Left ventricle myocardium superior (tissue), 1 donor: ENCODE measurements around the gene SLC37A1. TPM values are rescaled to one million over a fixed set of nuclear protein-coding genes. Genes with fewer than 3 reads are reported as not detected.
"Not testable (repeated sequence)": the region's sequence is repeated elsewhere in the genome, so short reads cannot be mapped to it uniquely, and the experiment has no call there.

Source experiments
- ATAC-seq: fragments of 200-7000 bp; cut with Tn5 transposase; one replicate; pipeline ENCODE4 v1.9.1; 2020; ENCODE audit warnings: mild to moderate bottlenecking, moderate library complexity
- DNase-seq: peaks from one replicate; pipeline ENCODE4 v3.0.0-alpha.2; 2020
- intact Hi-C: fragments of 100-400 bp; cut with micrococcal nuclease; formaldehyde crosslinking; loops from one replicate; pipeline ENCODE4 v1.11.0; 2022
- total RNA-seq: library from RNA; stranded (reverse); fragmentation: NEBNext Ultra II Directional; extraction: Animal tissue kit (Norgen Biotek cat#: 25700); gene quantifications from one replicate; pipeline ENCODE4 v1.2.1, GENCODE V29; 2021
- donor health status: DM: no; HTN: yes; CAD: no; lungs with severe emphysema.

SLC37A1 gene
- total RNA-seq, 1 donor from 2014 or later, result 4.0 TPM

DNA sequence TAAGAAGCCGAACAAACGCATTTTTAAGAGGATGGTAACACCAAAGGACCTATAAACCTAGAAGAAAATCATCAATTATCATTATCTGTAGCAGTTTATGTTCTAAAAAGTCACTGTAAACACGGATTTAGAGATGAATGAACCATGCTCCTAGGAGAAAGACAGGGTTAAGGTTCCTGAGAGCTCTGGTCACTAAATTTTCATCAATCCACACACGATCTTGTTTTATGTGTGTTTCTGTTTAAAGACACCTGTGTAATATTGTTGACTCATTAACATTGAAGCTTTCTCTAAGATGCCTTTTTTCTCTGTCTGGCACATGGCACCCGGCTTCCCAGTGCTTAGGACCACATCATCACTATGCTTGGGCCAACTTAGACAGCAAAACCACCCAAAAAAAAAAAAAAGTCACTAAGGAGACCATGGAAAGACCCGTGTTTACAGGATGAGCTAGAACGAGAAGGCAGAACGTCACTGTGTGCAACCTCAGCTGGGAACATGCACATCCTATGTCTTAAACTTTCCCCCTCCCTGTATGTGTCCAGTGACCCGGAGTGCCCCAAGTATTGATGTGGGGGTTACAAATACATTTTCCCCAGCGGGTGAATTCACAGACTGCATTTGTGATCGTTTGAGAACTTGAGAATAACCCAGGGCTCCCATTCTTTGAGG lies 84.0 kb downstream of the SLC37A1 start:
- DNase-seq (no peak), ATAC-seq (no peak)
- intact Hi-C loops, result no loop called here

DNA sequence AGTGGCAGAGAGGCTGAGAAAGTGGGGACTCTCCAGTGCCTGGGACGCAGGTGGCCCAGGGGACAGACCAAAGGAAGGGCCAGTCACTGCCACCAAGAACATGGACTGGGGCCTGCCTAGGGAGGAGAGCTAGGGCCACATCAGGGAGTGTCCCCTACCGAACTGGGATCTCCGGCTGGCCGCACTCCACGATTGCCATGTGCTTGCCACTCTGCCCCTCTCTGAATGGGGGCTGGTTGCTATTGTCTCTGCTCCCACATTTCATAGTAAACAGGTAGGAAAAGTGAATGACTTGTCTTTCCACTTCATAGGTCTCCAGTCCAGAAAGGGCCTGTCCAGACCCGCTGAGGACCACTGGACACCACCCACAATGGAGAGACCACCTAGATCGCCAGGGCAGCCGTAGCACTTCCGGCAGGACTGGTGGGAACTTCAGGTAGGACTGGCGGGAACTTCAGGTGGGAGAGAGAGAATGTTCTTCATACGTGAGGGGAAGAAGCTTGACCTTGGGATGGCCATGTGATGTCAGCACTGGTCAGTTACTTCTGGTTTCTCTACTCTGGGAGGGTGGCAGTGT lies 84.6 kb downstream of the SLC37A1 start:
- DNase-seq (no peak), ATAC-seq (no peak)
- intact Hi-C loops, result no loop called here

GRCh38 chr21:42599486-42599885 lies 85.8 kb downstream of the SLC37A1 start:
- intact Hi-C loops, result no loop called here
- DNase-seq (no peak), ATAC-seq (no peak)

DNA sequence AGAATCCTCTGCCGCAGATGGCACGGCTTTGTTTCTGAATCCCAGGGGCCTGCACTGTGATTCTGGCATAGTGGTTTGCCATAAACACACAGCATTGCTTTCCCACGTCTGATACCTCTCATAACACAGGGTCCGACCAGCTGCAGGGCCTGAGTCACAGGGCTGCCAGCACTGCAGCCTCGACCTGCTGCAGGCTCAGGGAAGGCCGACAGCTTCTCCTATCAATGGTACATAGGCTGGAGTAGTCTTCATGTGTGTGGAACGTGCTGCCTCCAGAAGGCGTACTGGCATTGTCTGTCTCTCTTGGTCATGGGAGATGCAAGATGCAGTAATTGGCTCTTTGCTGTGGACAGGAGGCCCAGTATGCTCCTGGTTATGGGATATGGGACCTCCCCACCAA lies 86.3 kb downstream of the SLC37A1 start:
- DNase-seq (no peak), ATAC-seq (no peak)
- intact Hi-C loops, result no loop called here

DNA sequence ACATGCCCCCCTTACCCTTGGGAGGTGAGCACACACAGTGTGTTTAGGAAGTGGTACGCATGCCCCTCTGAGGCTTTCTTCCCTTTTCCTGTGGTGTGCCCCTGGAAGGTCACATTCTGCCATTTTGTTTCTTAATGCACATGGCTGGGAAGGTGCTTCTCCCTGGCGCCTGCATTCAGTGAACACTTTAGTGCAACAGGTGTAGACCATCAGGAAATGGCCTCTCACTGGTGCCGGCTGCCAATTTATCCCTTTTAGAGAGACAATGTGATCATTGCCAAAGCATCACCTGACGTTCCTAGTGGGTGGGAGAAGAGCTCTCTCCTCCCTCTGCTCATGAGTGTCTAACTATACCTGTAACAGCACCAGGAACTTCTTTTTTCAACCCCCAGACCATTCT lies 88.0 kb downstream of the SLC37A1 start:
- DNase-seq, result no peak
- intact Hi-C loops, result no loop called here
- ATAC-seq, result no peak

- ATAC-seq (no peak), DNase-seq (no peak)
- intact Hi-C loops, result no loop called here
Measured at GRCh38 chr21:42607102-42607501, 93.5 kb downstream of the SLC37A1 start.

DNA sequence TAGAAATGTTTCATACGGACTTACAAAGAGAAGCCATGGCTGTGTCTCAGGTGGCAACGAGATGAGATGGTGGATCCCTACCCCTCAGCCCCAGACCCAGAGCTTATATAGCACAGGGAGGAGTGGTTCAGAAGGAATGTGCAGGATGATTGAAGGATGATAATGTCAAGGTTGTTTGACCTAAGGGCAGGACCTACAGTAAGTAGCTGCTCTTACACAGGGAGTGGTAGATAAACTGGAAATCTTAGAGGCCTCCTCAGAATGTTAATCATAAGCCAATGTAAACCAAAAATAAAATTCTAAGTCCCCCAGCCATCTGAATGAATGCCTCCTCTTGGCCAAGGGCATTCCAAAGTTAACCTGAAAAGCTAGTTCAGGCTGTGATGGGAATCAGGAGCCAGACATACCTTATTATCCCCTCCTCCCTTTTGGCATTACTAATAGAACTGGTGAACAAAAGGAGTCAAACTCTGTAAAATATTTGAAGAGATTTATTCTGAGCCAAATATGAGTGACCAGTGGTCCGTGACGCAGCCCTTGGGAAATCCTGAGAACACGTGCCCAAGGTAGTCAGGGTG lies 94.0 kb downstream of the SLC37A1 start:
- DNase-seq, result no peak
- intact Hi-C loops, result no loop called here

DNA sequence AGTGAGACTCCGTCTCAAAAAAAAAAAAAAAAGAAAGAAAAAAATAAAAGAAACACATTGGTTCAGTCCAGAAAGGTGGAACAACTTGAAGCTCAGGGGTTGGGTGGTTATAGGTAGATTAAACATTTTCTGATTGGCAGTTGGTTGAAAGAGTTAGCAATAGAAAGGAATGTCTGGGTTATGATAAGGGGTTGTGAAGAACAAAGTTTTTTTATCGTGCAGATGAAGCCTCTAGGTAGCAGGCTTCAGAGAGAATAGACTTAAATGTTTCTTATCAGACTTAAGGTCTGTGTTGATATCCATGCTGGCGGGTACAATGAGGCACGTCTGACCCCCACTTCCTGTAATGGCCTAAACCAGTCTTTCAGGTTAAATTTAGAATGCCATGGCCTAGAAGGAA lies 94.8 kb downstream of the SLC37A1 start:
- ATAC-seq (no peak), DNase-seq (no peak)
- intact Hi-C loops, result no loop called here

More for the DNA sequence above, 94.0 kb downstream of the SLC37A1 start:
- ATAC-seq, result no peak

DNA sequence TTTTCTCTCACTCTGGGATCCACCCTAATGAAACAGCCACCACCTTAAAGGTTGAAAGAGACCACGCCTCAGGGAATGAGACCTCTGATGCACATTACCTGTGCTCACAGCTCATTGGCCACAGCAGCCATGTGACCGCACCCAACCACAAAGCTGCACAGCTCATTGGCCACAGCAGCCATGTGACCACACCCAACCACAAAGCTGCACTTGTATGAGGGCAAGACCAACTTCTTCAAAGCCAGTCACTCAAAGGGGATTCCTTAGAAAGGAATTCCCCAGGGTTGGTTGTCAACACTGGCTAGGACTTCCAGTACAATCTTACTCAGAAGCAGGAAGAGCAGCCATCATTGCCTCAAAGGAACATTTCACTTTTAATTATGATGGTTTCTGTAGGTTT lies 96.2 kb downstream of the SLC37A1 start:
- intact Hi-C loops, result no loop called here
- ATAC-seq, result no peak
- no peak for DNase-seq

- intact Hi-C loops, result no loop called here
- ATAC-seq (no peak), DNase-seq (no peak)
Measured at GRCh38 chr21:42611852-42612251, 98.2 kb downstream of the SLC37A1 start.

GRCh38 chr21:42612390-42612789 lies 98.7 kb downstream of the SLC37A1 start:
- ATAC-seq (no peak), DNase-seq (no peak)
- intact Hi-C loops, result no loop called here

DNA sequence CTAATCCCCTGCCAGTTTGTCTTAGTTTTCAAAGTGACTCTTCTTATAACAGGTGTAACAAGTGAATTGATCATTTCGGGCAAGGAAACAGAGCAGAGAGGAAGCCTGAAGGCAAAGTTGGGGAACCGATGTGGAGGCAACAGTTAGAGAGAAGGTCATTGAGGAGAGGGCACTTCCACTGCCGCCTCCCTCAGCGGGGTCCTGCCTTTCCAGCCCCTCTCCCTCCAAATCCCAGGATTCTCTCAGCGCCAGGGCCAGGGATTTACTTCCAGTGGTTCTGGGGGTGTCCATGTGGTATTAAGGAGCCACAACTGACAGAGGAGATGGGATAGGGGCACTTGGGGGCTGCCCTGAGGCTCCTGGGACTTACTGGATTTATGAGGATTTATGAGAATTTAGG lies 100.1 kb downstream of the SLC37A1 start:
- no peak for ATAC-seq
- intact Hi-C loops, result no loop called here
- no peak for DNase-seq

GRCh38 chr21:42614396-42614795 lies 100.7 kb downstream of the SLC37A1 start:
- intact Hi-C loops, result no loop called here
- ATAC-seq (no peak), DNase-seq (no peak)

DNA sequence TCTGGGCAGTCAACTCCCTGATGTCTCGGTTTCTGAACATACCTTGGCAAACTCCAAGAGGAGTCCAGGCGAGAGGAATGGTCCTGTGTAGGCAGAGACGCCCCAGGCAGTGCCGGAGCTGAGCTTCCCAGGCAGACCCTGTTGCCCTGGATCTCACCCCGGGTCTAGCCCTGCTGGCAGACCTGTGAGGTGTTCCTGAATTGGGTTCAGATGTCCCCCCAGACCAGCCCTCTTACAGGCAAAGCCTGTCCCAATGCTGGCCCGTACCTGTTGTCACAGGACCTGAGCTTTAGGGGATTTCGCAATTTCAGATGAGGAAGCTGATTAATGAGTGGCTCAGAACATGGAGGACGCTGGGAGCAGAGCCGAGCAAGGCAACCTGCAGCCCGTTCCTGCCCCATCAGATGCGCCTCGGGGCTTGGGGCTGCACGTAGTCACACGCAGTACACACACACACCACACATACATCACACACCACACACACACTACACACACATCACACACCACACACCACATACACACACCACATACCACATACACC lies 101.2 kb downstream of the SLC37A1 start:
- intact Hi-C loops, result no loop called here
- DNase-seq (no peak), ATAC-seq (no peak)

DNA sequence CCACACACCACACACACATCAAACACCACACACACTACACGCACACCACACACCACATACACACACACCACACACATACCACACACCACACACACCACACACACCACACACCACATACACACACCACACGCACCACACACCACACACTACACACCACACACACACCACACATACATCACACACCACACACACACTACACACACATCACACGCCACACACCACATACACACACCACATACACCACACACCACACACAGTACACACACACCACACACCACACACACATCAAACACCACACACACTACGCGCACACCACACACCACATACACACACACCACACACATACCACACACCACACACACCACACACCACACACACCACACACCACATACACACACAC lies 101.7 kb downstream of the SLC37A1 start:
- intact Hi-C loops, DNase-seq, ATAC-seq: not testable (repeated sequence)

DNA sequence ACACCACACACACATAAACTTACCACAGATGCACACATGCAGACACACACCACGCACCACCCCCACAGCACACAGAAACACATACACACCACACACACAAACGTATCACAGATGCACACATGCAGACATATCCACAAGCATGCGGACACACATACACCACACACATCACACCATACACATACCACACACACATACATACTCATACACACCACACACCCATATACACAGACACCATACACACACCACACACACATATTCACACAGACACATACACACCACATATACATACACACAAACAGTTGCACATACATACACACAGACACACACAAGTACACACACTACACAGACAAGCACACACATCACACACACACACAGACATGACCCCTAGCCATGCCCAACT lies 102.3 kb downstream of the SLC37A1 start:
- intact Hi-C loops, result no loop called here
- no peak for ATAC-seq
- DNase-seq, result no peak

DNA sequence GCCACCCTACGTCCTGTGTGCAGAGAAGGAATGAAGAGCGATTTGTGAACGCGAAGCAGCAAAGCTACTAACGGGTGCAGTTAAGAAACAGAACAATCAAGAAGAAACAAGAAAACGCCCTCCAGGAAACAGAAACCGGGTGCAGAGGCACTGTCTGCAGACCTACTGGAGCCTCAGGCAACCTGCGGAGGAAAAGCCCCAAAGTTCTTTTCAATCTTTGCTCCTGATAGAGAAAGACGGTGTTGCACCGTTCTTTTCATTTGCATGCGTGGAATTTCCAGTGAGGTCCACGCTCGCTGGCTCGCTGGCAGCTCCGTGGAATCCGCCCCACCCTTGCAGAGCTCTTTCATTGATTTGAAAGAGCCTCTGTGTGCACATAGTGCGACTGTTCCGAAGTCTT lies 102.8 kb downstream of the SLC37A1 start:
- DNase-seq, result no peak
- ATAC-seq, result no peak
- intact Hi-C loops, result no loop called here

- ATAC-seq (no peak), DNase-seq (no peak)
- intact Hi-C loops, result no loop called here
Measured at GRCh38 chr21:42616941-42617340, 103.3 kb downstream of the SLC37A1 start.

DNA sequence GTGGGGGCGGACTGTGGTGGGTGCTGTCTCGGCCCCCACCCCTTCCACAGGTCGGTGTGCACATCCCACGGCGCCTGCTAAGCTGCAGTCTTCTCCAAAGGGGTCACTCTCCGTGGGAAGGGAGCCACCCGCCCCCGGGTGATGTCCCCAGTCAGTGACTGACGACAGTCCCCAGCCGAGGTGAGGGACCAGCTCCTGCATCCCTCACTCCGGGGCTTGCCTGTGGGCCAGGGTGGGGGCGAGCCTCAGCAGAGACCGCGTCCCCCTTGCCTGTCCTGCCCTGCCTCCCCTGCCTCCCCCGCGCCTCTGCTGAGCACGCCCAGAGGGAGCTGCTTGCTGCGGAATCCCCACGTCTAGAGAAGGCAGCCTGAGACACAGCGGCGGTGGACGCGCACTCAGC lies 103.8 kb downstream of the SLC37A1 start:
- DNase-seq (no peak), ATAC-seq (no peak)
- intact Hi-C loops, result no loop called here

- ATAC-seq (no peak), DNase-seq (no peak)
- intact Hi-C loops, result no loop called here
Measured at GRCh38 chr21:42618707-42619102, 105.1 kb downstream of the SLC37A1 start.

DNA sequence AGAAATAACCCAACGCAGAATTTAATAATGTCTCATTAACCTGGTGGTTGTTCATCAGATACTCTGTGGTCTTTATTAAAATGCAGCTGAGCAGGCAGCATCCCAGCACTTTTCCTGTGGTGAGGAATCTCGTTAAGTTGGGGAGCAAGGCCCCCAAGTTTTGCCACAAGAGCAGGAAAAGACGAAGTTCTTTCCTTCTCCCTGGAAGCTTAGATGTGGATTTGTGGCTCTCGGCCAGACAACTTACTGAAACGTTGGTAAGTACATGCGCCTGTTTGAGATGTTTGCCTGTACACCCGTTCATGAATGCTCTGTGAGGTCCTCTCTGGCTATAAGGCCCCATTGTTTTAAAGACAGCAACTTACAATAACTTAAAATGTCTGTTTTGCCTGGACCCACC lies 105.5 kb downstream of the SLC37A1 start:
- DNase-seq, result no peak
- intact Hi-C loops, result no loop called here
- no peak for ATAC-seq
